Chondrocyte (in vitro differentiated cells): Measurements from ENCODE around the gene ALOX12. TPM values are rescaled to one million over a fixed set of nuclear protein-coding genes. Genes with fewer than 3 reads are reported as not detected.

Source experiments
- DNase-seq: peaks from one replicate; pipeline ENCODE4 v3.0.0; 2021; ENCODE audit warnings: mixed read lengths, low spot score
- H3K27ac Mint-ChIP-seq: one replicate; pipeline ENCODE4 v1.8.0; 2021; ENCODE audit warnings: mild to moderate bottlenecking, moderate library complexity, mixed read lengths; ENCODE audit not compliant: unreplicated experiment
- H3K27me3 Mint-ChIP-seq: 2 replicates; pipeline ENCODE4 v1.8.0; 2021; ENCODE audit warnings: low read depth, mixed read lengths
- H3K36me3 Mint-ChIP-seq: 2 replicates; pipeline ENCODE4 v1.8.0; 2021; ENCODE audit warnings: low read depth, mixed read lengths
- H3K4me1 Mint-ChIP-seq: 2 replicates; pipeline ENCODE4 v1.8.0; 2021; ENCODE audit warnings: low read depth, mild to moderate bottlenecking, mixed read lengths
- H3K4me3 Mint-ChIP-seq: one replicate; pipeline ENCODE4 v1.8.0; 2021; ENCODE audit warnings: mild to moderate bottlenecking, moderate library complexity, mixed read lengths; ENCODE audit not compliant: unreplicated experiment
- H3K9me3 Mint-ChIP-seq: 2 replicates; pipeline ENCODE4 v1.8.0; 2021; ENCODE audit warnings: low read depth, mixed read lengths
- CTCF ChIP-seq: fragments of 200-600 bp; sonication (generic); IDR thresholded peaks from 2 replicates; pipeline ENCODE4 v1.5.0; 2021; ENCODE audit warnings: antibody characterized with exemption, mild to moderate bottlenecking, moderate library complexity
- total RNA-seq: library from RNA; stranded (reverse); gene quantifications from 3 replicates; pipeline ENCODE4 v1.2.1, GENCODE V29; 2021

The ALOX12 gene
- total RNA-seq, 1 donor from 2014 or later, result not detected

- H3K27me3 Mint-ChIP-seq, result no peaks in the 10 kb centered on the region
- no peak overlapping the region for H3K4me3 Mint-ChIP-seq
- DNase-seq, result no peak
- H3K9me3 Mint-ChIP-seq, result no peaks in the 10 kb centered on the region
- no peaks in the 10 kb centered on the region for H3K36me3 Mint-ChIP-seq
- H3K27ac Mint-ChIP-seq, result no peak overlapping the region
- no peaks in the 10 kb centered on the region for H3K4me1 Mint-ChIP-seq
- TF ChIP-seq CTCF, result no peak
Observed at GRCh38 chr17:7029659-7030058, 33.8 kb downstream of the ALOX12 start.

- Mint-ChIP-seq H3K36me3 (no peaks in the 10 kb centered on the region), H3K4me3 (peak overlapping the region; percentile 89), H3K9me3 (no peaks in the 10 kb centered on the region), H3K27me3 (no peaks in the 10 kb centered on the region), H3K27ac (peak overlapping the region; percentile 89), H3K4me1 (peaks cover 16% of the 10 kb centered on the region)
- TF ChIP-seq CTCF, result no peak
- no peak for DNase-seq
Observed at GRCh38 chr17:7034955-7035590, 39.2 kb downstream of the ALOX12 start.

GRCh38 chr17:7035591-7036368, 39.9 kb downstream of the ALOX12 start, which contains the start of gene SLC16A13:
Gene SLC16A13, plus strand, starts transcription at chr17:7036015. Its CDS starts 368 bp downstream, at chr17:7036383.
- Mint-ChIP-seq H3K4me1 (peaks cover 16% of the 10 kb centered on the region), H3K27me3 (no peaks in the 10 kb centered on the region), H3K9me3 (no peaks in the 10 kb centered on the region), H3K36me3 (no peaks in the 10 kb centered on the region), H3K4me3 (peak within 1 kb of the TSS; percentile 89), H3K27ac (peak within 1 kb of the TSS; percentile 89)
- TF ChIP-seq CTCF, result no peak
- no peak for DNase-seq

GRCh38 chr17:7038025-7038862, 42.4 kb downstream of the ALOX12 start:
- Mint-ChIP-seq H3K4me3 (peak overlapping the region; percentile 7), H3K27me3 (no peaks in the 10 kb centered on the region), H3K27ac (no peak overlapping the region), H3K4me1 (peaks cover 23% of the 10 kb centered on the region), H3K36me3 (no peaks in the 10 kb centered on the region), H3K9me3 (no peaks in the 10 kb centered on the region)
- no peak for TF ChIP-seq CTCF
- no peak for DNase-seq

- Mint-ChIP-seq H3K9me3 (no peaks in the 10 kb centered on the region), H3K4me1 (peaks cover 26% of the 10 kb centered on the region), H3K36me3 (no peaks in the 10 kb centered on the region), H3K4me3 (no peak overlapping the region), H3K27ac (no peak overlapping the region), H3K27me3 (no peaks in the 10 kb centered on the region)
- no peak for DNase-seq
- no peak for TF ChIP-seq CTCF
Observed at GRCh38 chr17:7039832-7040231, 44.0 kb downstream of the ALOX12 start.
